Dendritic cell treated with granulocyte-macrophage colony-stimulating factor and Interleukin-4, amounts not matched to agents 40 ng/mL and 50 ng/mL, for 4 days (primary cell): ENCODE data around the gene TXN.

ENCODE experiments used
- H3K27ac Mint-ChIP-seq: one replicate; pipeline ENCODE4 v1.8.0; 2022; ENCODE audit warnings: mild to moderate bottlenecking, mixed read lengths
- H3K27me3 Mint-ChIP-seq: one replicate; pipeline ENCODE4 v1.8.0; 2022; ENCODE audit warnings: mild to moderate bottlenecking, mixed read lengths
- H3K36me3 Mint-ChIP-seq: one replicate; pipeline ENCODE4 v1.8.0; 2022; ENCODE audit warnings: low read depth, mixed read lengths
- H3K4me1 Mint-ChIP-seq: one replicate; pipeline ENCODE4 v1.8.0; 2022; ENCODE audit warnings: low read depth, mixed read lengths
- H3K4me3 Mint-ChIP-seq: one replicate; pipeline ENCODE4 v1.8.0; 2022; ENCODE audit warnings: mild to moderate bottlenecking, moderate library complexity, mixed read lengths
- H3K9me3 Mint-ChIP-seq: one replicate; pipeline ENCODE4 v1.8.0; 2022; ENCODE audit warnings: mixed read lengths
- intact Hi-C: fragments of 100-400 bp; cut with micrococcal nuclease; formaldehyde crosslinking; loops from one replicate; pipeline ENCODE4 v1.15.0; 2022

TXN gene

DNA sequence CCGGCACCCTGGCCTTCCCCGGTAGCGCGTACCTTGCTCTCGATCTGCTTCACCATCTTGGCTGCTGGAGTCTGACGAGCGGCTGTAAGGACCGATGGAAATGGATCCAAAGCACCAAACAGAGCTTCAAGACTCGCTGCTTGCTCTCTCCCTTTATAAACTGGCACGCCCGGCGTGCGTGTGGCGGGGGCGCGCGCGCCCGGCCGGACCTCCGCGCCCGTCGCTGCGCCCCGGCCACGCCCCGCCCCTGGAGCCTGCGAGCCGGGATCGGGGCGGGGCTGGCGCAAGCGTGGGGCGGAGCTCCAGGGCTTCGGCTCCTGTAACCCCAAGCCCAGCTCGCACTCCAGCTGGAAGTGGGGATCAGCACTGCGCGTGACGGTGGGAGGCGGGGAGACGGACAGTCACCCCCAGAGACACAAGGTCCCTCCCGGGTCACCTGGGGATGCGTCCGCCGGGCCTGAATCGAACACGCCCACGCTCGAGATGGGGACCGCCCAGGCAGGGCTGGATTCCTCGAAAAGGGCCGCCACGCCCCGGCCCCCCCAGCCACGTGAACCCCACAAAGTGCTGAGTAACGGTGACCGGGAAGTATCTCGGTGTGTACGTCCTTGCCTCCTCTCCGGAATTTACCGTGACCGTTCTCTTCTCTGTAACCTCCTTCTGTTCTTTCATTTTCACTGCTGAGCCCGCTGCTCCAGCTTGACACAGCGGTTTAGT is at the start of gene TXN:
TXN (minus strand) TSS at position 128 of the 717 bp plus-strand sequence; CDS start at position 56, 72 bp downstream.
- Mint-ChIP-seq H3K9me3 (no peaks in the 10 kb centered on the region), H3K27me3 (no peaks in the 10 kb centered on the region), H3K27ac (peak within 1 kb of the TSS; percentile 96), H3K4me1 (peaks cover 67% of the 10 kb centered on the region), H3K36me3 (peaks cover 36% of the 10 kb centered on the region), H3K4me3 (peak within 1 kb of the TSS; percentile 98)
- intact Hi-C loops: loop anchor here (10.0 kb wide), 2 partner anchors 68 to 1228 kb away; partner anchors contain the start of gene ECPAS

DNA sequence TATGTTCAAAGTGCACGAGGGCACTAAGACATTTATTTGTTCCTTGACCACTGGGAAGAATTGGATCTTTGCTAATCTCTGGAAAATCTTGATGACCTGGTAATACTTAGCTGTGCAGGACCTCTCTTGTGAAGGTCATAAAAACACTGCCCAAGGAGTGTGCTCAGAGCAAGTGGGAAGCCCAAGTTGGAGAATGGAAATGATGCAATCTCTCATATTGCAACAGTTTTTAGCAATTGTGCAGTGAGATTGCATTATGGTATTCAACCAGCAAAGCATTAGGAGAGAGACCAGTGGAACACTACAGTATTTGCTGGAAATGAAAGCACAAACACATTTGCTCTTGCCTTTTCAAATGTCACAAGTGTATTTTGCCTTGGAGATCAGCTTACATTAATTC is 46.8 kb upstream of the TXN start:
- Mint-ChIP-seq H3K9me3 (peaks cover 16% of the 10 kb centered on the region), H3K27ac (no peak overlapping the region), H3K4me1 (peaks cover 42% of the 10 kb centered on the region), H3K4me3 (no peak overlapping the region), H3K27me3 (peaks cover 3% of the 10 kb centered on the region), H3K36me3 (peaks cover 1% of the 10 kb centered on the region)
- intact Hi-C loops: no loop called here

DNA sequence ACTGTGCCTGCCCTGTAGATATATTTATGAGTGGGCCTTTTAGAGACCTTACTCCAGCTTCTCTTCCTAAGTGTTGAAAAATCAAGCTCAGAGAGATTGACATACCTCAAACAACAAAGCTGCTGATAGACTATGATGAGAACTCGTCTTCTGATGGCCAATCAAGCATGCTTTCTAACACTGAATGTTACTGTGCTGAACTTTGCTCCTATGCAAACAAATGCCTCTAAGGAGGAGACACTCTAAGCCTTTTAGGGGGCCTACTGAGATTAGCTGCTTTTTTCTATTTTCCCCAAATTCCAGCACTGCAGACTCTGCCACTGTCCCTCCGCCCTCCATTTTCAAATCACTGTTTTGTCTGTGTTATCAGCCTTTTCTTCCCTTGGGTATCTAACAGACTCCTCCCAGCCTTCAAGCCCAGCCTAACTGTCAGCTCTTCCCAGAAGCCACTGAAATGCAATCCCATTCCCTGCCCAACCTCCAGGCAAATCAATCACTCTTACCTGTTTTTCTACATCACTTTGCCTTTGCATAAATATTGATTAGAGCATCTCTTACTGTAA is 41.8 kb upstream of the TXN start:
- no peaks in the 10 kb centered on the region for H3K9me3 Mint-ChIP-seq
- intact Hi-C loops: no loop called here
- no peak overlapping the region for H3K27ac Mint-ChIP-seq
- H3K36me3 Mint-ChIP-seq: no peaks in the 10 kb centered on the region
- peaks cover 15% of the 10 kb centered on the region for H3K4me1 Mint-ChIP-seq
- no peak overlapping the region for H3K4me3 Mint-ChIP-seq
- no peaks in the 10 kb centered on the region for H3K27me3 Mint-ChIP-seq

DNA sequence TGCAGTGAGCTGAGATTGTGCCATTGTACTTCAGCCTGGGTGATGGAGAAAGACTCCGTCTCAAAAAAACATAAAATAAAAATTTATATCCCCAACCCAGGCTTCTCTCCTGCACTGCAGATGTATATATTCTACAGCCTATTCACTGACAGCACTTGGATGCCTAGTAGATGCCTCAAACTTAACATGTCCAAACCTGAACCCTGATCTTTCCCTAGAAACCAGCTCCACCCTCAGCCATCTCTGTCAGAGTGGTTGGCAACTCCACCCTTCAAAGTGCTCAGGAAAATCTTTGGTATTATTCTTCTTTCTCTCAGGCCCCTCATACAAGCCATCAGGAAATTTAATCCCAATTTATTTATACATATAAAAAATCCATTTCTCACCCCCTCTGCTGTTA is 36.9 kb upstream of the TXN start:
- H3K27me3 Mint-ChIP-seq: no peaks in the 10 kb centered on the region
- no peak overlapping the region for H3K4me3 Mint-ChIP-seq
- intact Hi-C loops: no loop called here
- no peak overlapping the region for H3K27ac Mint-ChIP-seq
- H3K4me1 Mint-ChIP-seq: no peaks in the 10 kb centered on the region
- no peaks in the 10 kb centered on the region for H3K9me3 Mint-ChIP-seq
- no peaks in the 10 kb centered on the region for H3K36me3 Mint-ChIP-seq

DNA sequence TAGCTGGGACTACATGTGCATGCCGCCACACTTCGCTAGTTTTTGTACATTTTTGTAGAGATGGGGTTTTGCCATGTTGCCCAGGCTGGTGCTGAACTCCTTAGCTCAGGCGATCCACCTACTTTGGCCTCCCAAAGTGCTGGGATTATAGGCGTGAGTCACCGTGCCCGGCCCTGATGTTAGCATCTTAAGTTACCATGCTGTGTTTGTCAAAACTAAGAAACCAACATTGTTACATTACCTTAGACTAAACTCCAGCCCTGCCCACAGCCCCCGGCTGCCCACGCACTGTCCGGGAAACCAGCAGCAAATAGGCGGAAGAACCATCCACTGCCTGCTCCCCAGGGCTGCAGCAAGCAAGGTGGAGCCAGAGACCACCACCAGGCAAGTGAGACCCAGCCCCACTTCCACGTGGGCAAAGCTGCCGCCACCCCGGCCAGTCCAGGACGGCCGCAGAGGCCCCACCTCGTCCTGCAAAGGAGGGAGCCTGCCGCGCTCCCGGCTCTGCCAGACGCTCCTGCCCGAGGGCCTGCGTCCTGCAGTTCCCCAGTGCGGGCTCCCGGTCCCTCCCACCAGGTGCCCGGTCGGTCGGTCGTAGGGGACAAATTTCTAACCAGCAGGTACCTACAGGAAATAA is 35.7 kb upstream of the TXN start:
- Mint-ChIP-seq H3K27ac (no peak overlapping the region), H3K36me3 (no peaks in the 10 kb centered on the region), H3K27me3 (no peaks in the 10 kb centered on the region), H3K4me3 (no peak overlapping the region), H3K9me3 (no peaks in the 10 kb centered on the region), H3K4me1 (no peaks in the 10 kb centered on the region)
- intact Hi-C loops: no loop called here

DNA sequence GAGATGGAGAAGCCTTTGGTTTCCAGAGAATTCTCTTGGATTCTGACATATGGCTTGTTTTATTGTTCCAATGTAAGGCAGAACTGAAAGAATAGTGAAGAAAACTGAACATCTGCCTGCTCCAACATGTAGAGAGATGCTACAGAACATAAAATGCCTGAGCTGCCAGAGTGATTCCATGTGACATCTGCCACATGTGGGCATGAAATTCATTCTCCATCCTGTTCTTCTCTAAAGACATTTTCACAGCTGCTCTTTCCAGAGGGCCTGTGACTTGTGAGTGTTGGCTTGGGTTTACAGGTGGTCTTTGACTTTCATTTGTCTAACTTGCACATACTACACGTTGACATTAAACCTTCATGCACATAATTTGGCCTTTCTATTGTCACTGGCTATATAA is 33.7 kb upstream of the TXN start:
- Mint-ChIP-seq H3K4me3 (no peak overlapping the region), H3K27ac (no peak overlapping the region), H3K36me3 (no peaks in the 10 kb centered on the region), H3K27me3 (no peaks in the 10 kb centered on the region), H3K4me1 (no peaks in the 10 kb centered on the region), H3K9me3 (no peaks in the 10 kb centered on the region)
- intact Hi-C loops: no loop called here

DNA sequence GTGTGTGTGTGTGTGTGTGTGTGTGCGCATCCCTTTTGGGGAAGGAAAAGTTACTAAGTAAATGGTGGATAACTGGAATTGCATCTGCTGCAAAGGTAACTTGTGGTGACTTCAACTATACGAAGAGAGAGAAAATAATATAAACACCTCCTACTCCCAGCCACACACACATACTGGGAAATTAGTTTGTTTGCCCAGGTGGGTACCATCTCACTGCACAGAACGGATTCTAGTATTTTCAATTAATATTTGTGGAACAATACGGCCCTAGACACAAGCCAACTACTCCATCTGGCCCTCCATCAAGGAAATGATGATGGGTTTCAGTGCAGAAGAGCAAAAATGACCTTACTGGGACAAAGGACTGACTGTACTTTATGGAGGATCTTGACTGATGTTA is 32.2 kb upstream of the TXN start:
- H3K4me1 Mint-ChIP-seq: peaks cover 3% of the 10 kb centered on the region
- intact Hi-C loops: no loop called here
- no peaks in the 10 kb centered on the region for H3K9me3 Mint-ChIP-seq
- no peak overlapping the region for H3K27ac Mint-ChIP-seq
- H3K4me3 Mint-ChIP-seq: no peak overlapping the region
- H3K36me3 Mint-ChIP-seq: no peaks in the 10 kb centered on the region
- H3K27me3 Mint-ChIP-seq: no peaks in the 10 kb centered on the region

DNA sequence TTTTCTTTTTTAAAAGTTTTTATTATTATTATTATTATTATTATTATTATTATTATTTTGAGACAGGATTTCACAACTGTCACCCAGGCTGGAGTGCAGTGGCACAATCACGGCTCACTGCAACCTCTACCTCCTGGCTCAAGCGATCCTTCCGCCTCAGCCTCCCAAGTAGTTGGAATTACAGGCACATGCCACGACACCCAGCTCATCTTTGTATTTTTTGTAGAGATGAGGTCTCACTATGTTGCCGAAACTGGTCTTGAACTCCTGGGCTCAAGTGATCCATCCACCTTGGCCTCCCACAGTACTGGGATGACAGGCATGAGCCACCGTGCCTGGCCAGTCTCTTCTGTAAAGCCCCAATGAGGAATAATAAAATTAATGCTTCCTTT is 31.0 kb upstream of the TXN start:
- Mint-ChIP-seq H3K27me3 (no peaks in the 10 kb centered on the region), H3K36me3 (no peaks in the 10 kb centered on the region), H3K9me3 (no peaks in the 10 kb centered on the region), H3K4me1 (peaks cover 15% of the 10 kb centered on the region), H3K27ac (no peak overlapping the region), H3K4me3 (no peak overlapping the region)
- intact Hi-C loops: no loop called here

DNA sequence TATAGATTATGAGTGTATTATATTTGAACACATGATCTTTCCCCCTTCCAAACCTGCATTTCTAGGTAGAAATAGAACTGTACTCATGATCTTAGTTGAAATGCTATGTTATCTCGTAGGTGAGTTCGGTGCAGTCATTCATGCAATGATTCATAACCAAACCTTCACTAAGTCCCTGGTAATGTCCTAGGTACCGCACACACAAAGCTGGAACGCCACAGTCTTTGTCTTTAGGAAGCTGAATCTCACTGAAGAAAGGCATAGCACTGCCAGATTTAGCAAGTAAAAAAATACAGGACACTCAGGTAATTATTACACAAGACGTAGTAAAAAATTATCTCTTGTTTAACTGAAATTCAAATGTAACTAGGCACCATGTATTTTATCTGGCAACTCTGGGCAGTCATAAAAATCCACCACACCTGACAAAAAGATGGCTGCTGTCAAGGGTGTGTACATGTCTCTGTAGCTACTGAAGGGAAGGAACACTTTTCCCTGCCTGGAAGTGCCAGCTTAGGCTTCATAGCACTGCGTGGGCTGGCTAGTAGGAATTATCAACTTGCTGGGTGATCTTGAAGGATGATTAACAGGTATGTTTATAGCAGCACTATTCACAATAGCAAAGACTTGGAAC is 28.0 kb upstream of the TXN start:
- Mint-ChIP-seq H3K36me3 (no peaks in the 10 kb centered on the region), H3K9me3 (no peaks in the 10 kb centered on the region), H3K27me3 (no peaks in the 10 kb centered on the region), H3K4me3 (no peak overlapping the region), H3K4me1 (peaks cover 25% of the 10 kb centered on the region), H3K27ac (no peak overlapping the region)
- intact Hi-C loops: no loop called here

DNA sequence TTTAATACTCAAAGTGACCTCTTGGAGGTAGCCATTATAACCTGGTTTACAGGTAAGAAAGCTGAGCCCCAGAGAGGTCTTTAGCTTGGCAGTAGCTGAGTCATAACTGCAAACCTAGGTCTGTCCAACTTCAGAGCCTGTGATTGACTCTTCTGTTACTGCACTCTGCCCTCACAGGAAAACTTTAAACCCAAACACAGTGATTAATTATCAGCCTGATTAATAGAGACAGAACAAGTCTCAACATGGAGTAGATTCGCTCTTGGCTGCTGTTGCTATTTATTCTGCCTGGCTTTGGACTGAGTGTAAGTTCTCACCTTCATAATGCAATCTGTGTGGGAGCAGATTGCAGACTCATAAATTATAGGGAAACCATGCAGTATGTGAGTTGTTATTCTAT is 27.4 kb upstream of the TXN start:
- no peak overlapping the region for H3K4me3 Mint-ChIP-seq
- no peak overlapping the region for H3K27ac Mint-ChIP-seq
- no peaks in the 10 kb centered on the region for H3K27me3 Mint-ChIP-seq
- no peaks in the 10 kb centered on the region for H3K36me3 Mint-ChIP-seq
- H3K9me3 Mint-ChIP-seq: no peaks in the 10 kb centered on the region
- H3K4me1 Mint-ChIP-seq: peaks cover 25% of the 10 kb centered on the region
- intact Hi-C loops: no loop called here

DNA sequence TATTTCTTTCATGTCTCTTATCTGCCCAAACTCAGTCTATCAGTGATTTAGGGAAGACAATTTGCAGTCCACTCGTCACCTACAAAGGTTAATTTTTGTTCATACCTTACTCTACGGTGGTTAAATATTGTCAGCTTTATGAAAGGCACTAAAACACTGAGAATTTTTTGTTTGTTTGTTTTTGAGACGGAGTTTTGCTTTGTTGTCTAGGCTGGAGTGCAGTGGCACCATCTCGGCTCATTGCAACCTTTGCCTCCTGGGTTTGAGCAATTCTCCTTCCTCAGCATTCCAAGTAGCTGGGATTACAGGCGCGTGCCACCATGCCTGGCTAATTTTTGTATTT is 26.4 kb upstream of the TXN start:
- intact Hi-C loops: no loop called here
- Mint-ChIP-seq H3K27me3 (no peaks in the 10 kb centered on the region), H3K4me1 (peaks cover 25% of the 10 kb centered on the region), H3K9me3 (no peaks in the 10 kb centered on the region), H3K4me3 (no peak overlapping the region), H3K36me3 (no peaks in the 10 kb centered on the region), H3K27ac (no peak overlapping the region)

DNA sequence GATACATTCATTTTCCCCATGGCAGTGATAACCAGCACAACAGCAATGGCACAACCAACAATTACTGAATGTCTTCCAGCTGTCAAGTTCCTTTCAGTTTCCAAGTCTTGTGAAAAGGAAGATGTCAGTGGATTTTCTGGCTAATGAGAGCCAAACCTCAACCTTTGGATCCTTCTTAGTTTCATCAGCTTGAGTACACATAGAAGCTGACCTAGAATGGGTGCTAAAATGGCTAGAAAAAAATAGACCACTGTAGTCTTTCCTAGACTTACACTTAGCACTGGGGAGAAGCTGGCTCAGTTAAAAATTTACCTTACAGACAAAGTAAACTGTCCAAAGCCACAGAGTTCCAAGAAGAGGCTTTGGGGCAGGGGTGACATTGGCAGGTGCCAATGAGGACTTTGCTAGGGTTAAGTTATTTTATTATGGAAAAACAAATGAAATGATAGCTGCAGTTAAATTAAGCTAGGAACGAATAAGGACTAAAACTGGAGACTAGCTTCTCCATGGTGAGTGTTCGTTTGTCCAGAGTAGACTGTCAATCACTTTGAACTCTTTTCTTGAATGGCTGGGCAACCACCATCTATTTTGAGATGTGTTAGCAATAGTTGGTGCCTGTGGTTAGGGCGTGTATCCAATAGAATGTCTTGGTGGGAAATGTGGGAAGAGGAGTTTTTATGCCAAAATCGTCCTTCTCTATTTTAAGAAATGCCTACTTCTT is 25.9 kb upstream of the TXN start:
- Mint-ChIP-seq H3K36me3 (no peaks in the 10 kb centered on the region), H3K27me3 (no peaks in the 10 kb centered on the region), H3K4me1 (peaks cover 25% of the 10 kb centered on the region), H3K4me3 (no peak overlapping the region), H3K9me3 (no peaks in the 10 kb centered on the region), H3K27ac (no peak overlapping the region)
- intact Hi-C loops: no loop called here

DNA sequence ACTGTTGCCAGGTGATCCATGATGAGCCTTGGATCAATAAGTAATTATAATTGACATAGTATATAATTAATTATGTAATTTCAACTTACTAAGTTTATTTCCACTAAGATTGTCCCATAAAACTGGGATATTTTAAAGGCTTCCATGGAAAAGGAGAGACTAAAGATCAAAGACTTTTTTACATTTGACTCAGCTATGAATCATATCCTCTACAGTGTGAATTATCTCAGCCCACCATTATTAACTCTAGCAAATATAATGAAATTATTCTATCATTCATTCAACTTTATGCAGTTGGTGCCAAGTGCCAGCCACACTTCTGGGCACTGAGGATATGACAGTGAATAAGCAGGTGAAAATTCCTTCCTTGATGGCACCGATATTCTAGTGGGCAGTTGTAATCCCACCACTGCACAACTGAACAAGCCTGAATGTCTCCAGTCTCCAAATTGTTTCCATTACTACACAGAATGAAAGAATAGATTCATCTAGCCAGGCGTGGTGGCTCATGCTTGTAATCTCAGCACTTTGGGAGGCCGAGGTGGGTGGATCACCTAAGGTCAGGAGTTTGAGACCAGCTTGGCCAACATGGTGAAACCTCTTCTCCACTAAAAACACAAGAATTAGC is 21.9 kb upstream of the TXN start:
- intact Hi-C loops: no loop called here
- H3K4me3 Mint-ChIP-seq: no peak overlapping the region

More for the DNA sequence above, 21.9 kb upstream of the TXN start:
- Mint-ChIP-seq H3K27ac (no peak overlapping the region), H3K36me3 (no peaks in the 10 kb centered on the region), H3K4me1 (peaks cover 19% of the 10 kb centered on the region), H3K9me3 (no peaks in the 10 kb centered on the region), H3K27me3 (no peaks in the 10 kb centered on the region)
